Glutamatergic neuron (in vitro differentiated cells): Measurements from ENCODE around the gene ANKDD1B. TPM values are rescaled to one million over a fixed set of nuclear protein-coding genes. Genes with fewer than 3 reads are reported as not detected.
"Not testable (repeated sequence)": the region's sequence is repeated elsewhere in the genome, so short reads cannot be mapped to it uniquely, and the experiment has no call there.

Experiments
- DNase-seq: peaks from one replicate; pipeline ENCODE4 v3.0.0; 2022
- H3K27ac Mint-ChIP-seq: one replicate; pipeline ENCODE4 v1.8.0; 2020; ENCODE audit warnings: mild to moderate bottlenecking, mixed read lengths, inconsistent platforms; ENCODE audit not compliant: unreplicated experiment
- H3K27me3 Mint-ChIP-seq: one replicate; pipeline ENCODE4 v1.8.0; 2020; ENCODE audit warnings: mild to moderate bottlenecking, moderate library complexity, mixed read lengths, inconsistent platforms; ENCODE audit not compliant: unreplicated experiment
- H3K36me3 Mint-ChIP-seq: one replicate; pipeline ENCODE4 v1.8.0; 2020; ENCODE audit warnings: mild to moderate bottlenecking, mixed read lengths, inconsistent platforms; ENCODE audit not compliant: unreplicated experiment
- H3K4me1 Mint-ChIP-seq: one replicate; pipeline ENCODE4 v1.8.0; 2020; ENCODE audit warnings: mild to moderate bottlenecking, low read depth, mixed read lengths, inconsistent platforms; ENCODE audit not compliant: unreplicated experiment
- H3K4me3 Mint-ChIP-seq: one replicate; pipeline ENCODE4 v1.8.0; 2020; ENCODE audit warnings: mild to moderate bottlenecking, mixed read lengths, inconsistent platforms; ENCODE audit not compliant: unreplicated experiment
- H3K9me3 Mint-ChIP-seq: one replicate; pipeline ENCODE4 v1.8.0; 2020; ENCODE audit warnings: mild to moderate bottlenecking, moderate library complexity, mixed read lengths, inconsistent platforms; ENCODE audit not compliant: unreplicated experiment
- CTCF ChIP-seq: fragments of 200-600 bp; sonication (generic); IDR thresholded peaks from one replicate; pipeline ENCODE4 v1.5.0; 2021; ENCODE audit not compliant: partially characterized antibody, unreplicated experiment
- total RNA-seq: library from RNA; stranded (reverse); fragmentation: NEBNext Ultra II Directional; extraction: Animal tissue kit (Norgen Biotek cat#: 25700); gene quantifications from one replicate; pipeline ENCODE4 v1.2.1, GENCODE V29; 2021; ENCODE audit not compliant: unreplicated experiment

The ANKDD1B gene
- total RNA-seq, 1 donor from 2014 or later = 2.3 TPM

- no peak overlapping the region for H3K27ac Mint-ChIP-seq
- H3K36me3 Mint-ChIP-seq = peaks cover under 1% of the 10 kb centered on the region
- DNase-seq = no peak
- H3K4me3 Mint-ChIP-seq = no peak overlapping the region
- H3K4me1 Mint-ChIP-seq = peaks cover 21% of the 10 kb centered on the region
- no peak for TF ChIP-seq CTCF
- no peaks in the 10 kb centered on the region for H3K27me3 Mint-ChIP-seq
- H3K9me3 Mint-ChIP-seq = peaks cover 2% of the 10 kb centered on the region
Observed at GRCh38 chr5:75601567-75601966, 9.7 kb upstream of the ANKDD1B start.

GRCh38 chr5:75601996-75602395, 9.3 kb upstream of the ANKDD1B start:
- H3K36me3 Mint-ChIP-seq = peaks cover 3% of the 10 kb centered on the region
- no peak overlapping the region for H3K27ac Mint-ChIP-seq
- peaks cover 25% of the 10 kb centered on the region for H3K4me1 Mint-ChIP-seq
- no peak for TF ChIP-seq CTCF
- H3K27me3 Mint-ChIP-seq = no peaks in the 10 kb centered on the region
- peaks cover 2% of the 10 kb centered on the region for H3K9me3 Mint-ChIP-seq
- DNase-seq = no peak
- H3K4me3 Mint-ChIP-seq = no peak overlapping the region

- H3K27ac Mint-ChIP-seq = peak overlapping the region; percentile 57
- H3K36me3 Mint-ChIP-seq = peaks cover 3% of the 10 kb centered on the region
- no peak for DNase-seq
- no peak overlapping the region for H3K4me3 Mint-ChIP-seq
- peaks cover 6% of the 10 kb centered on the region for H3K9me3 Mint-ChIP-seq
- no peak for TF ChIP-seq CTCF
- peaks cover 33% of the 10 kb centered on the region for H3K4me1 Mint-ChIP-seq
- peaks cover 2% of the 10 kb centered on the region for H3K27me3 Mint-ChIP-seq
Observed at GRCh38 chr5:75603371-75603770, 7.9 kb upstream of the ANKDD1B start.

- TF ChIP-seq CTCF = no peak
- no peak for DNase-seq
- H3K4me1 Mint-ChIP-seq = peaks cover 33% of the 10 kb centered on the region
- peak overlapping the region; percentile 57 for H3K27ac Mint-ChIP-seq
- H3K27me3 Mint-ChIP-seq = peaks cover 2% of the 10 kb centered on the region
- peaks cover 8% of the 10 kb centered on the region for H3K9me3 Mint-ChIP-seq
- peaks cover 3% of the 10 kb centered on the region for H3K36me3 Mint-ChIP-seq
- no peak overlapping the region for H3K4me3 Mint-ChIP-seq
Observed at GRCh38 chr5:75603821-75604220, 7.4 kb upstream of the ANKDD1B start.

GRCh38 chr5:75607341-75607740, 3.9 kb upstream of the ANKDD1B start:
- peaks cover 51% of the 10 kb centered on the region for H3K4me1 Mint-ChIP-seq
- H3K4me3 Mint-ChIP-seq, H3K27me3 Mint-ChIP-seq, DNase-seq, H3K36me3 Mint-ChIP-seq: not testable (repeated sequence)
- peak overlapping the region; percentile 86 for H3K27ac Mint-ChIP-seq
- peaks cover 13% of the 10 kb centered on the region for H3K9me3 Mint-ChIP-seq

- no peak overlapping the region for H3K27ac Mint-ChIP-seq
- H3K4me1 Mint-ChIP-seq = peaks cover 45% of the 10 kb centered on the region
- peaks cover 3% of the 10 kb centered on the region for H3K36me3 Mint-ChIP-seq
- peaks cover 5% of the 10 kb centered on the region for H3K27me3 Mint-ChIP-seq
- TF ChIP-seq CTCF = no peak
- H3K4me3 Mint-ChIP-seq = no peak overlapping the region
- H3K9me3 Mint-ChIP-seq = peaks cover 13% of the 10 kb centered on the region
- DNase-seq = no peak
Observed at GRCh38 chr5:75608870-75609269, 2.4 kb upstream of the ANKDD1B start.
